Activated naive CD4-positive, alpha-beta T cell treated with anti-CD3 and anti-CD28 coated beads, Interleukin-2, amount 50 U/mL, for 16 hours (primary cell): ENCODE results near the gene MAD1L1.

ENCODE experiments used
- DNase-seq: peaks from one replicate; pipeline ENCODE4 v3.0.0-alpha.2; 2020

Gene MAD1L1

DNA sequence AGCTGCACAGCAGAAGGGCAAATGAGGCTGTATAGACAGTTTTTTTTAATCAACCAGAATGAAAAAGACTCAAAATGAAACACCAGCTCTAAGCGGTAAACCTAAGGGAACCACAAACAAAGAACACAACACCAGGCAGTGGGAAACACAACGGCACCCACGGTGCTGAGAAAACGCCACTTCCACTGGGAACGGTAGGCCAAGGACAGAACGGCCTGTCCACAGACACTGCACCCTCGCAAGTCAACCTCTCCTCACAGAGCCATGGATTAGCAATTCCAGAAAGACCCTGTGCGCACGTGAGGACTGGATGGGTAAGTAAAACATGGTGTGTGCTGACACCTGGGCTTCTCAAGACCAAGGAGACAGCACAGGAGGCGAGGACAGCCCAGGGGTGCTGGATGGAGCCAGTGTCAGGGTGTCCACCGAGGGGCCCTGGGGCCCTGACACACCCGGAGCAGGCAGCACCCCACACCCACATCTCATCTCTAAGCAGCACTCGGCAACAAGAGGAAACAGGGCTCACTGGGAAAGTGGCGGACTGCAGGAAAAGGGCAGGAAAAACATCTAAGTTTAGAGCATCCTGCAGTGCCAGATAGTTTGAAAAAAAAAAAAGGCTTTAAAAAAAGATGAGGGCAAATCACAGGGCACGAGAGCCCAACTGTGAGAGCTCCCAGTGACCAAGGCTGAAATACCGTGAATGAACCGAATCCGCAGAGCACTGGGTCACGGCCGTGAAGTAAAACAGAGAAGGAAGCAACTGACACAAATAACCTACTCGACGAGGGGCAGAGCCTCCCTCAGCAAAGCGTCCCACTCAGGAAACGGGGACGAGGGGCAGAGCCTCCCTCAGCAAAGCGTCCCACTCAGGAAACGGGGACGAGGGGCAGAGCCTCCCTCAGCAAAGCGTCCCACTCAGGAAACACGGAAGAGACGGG, 120.2 kb downstream of the MAD1L1 start:
- no peak for DNase-seq

DNA sequence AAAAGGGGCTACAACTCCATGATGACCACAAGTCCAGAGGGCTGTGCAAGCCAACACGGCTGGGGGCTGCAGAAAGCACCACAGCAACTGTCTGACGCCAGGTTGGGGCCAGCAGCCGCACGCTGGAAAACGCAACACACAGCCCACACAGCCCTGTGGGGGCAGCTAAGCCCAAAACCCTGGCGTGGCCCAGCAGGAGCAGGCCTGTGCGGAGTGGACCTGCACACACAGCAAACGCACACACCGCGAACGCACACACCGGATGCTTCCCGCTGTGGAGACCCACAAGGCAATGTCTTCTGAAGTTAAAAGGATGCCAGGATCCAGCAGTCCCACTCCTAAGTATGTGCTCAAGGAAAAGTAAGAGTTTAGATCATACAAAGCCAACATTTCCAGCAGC, 121.2 kb downstream of the MAD1L1 start:
- DNase-seq, result no peak

DNA sequence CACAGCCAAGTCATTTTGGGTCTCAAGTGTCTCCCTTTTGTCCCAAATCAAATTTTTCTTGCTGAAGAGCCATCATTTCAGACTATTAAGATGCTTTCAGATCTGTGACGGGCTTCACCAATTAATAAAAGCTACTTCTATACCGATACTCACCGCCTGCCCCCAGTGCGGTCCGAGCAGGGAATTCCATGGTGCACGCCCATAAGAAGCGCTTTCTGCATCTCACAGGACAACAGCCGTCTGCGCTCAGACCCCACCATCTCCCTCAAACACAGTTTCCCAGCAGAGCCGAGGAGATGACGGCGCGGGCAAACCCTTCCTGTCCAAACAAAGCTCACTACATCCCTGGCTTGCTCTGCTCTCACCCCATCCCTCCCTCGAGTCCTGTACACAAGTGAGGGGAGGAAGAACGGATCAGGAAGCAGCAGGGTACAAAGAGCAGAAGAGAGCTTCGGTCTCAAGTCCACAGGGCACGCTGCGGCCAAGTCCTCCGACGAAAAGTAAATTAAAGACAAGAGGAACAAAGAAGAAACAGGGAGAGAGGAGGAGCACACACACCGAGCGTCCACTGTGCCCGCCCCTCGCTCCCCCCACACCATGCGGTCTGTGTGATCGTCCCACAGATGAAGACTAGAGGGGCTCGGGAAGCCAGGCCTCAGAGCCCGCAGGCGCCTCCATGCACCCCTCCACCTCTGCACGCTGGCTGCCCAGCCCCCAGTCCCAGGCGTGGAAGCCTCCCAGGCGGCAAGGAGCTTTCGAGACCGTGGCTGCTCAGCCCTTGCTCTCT, 121.9 kb downstream of the MAD1L1 start:
- DNase-seq, result no peak

DNA sequence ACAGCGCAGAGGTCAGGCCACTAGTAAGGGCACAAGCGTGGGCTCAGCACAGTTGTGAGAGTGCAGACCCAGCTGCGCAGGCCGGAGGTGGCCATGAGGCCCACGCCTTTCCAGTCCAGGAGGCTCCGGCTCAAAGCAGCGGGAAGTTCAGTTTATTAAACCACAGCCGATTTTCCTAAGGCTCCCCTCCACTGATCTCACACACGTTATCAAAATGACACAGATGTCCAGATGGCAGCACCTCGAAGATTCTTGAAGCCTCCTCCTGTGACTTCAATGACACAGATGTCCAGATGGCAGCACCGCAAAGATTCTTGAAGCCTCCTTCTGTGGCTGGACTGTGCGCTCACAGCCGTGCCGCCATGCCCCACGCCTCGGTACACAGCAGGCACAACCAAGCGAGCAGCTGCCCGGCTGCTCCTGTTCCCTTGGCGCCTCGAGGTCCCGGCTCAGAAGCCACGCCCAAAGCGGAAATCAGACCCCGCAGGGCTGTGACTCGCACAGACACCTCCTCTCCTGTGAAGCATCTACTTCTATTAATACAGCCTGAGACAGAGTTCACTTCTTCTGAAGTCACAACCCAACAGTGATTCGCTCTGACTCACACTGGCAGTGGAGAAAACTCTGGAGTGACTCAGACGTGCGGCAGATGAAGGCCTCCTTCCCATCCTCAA, 122.7 kb downstream of the MAD1L1 start:
- DNase-seq, result peak; percentile 71

DNA sequence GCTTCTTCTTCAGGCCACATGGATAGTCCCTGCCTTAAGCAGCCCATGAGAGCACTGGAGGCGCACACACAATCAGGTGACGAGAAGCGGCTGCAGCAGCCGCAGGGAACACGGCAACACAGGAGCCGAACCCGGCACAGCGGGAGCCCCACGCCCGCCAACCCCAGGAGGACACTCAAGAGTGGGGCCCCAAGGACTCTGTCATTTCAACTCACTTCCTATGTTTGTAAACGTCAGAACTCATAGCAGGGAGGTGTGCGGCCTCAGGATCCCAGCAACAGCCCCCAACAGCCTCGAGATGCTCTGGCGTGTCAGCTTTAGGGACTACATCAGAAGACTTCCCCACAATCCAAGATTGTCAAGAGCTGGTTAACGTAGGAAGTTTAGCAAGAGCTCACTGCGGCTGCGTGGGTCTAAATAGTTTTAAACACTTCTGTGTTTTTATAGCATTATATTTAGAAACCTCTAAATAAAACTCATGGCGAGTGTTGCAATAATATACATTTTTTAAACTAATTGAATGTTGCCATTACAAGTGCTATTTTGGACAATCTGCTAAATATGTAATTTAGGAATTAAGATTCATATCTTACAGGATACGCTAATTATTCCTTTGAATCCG, 123.4 kb downstream of the MAD1L1 start:
- no peak for DNase-seq

DNA sequence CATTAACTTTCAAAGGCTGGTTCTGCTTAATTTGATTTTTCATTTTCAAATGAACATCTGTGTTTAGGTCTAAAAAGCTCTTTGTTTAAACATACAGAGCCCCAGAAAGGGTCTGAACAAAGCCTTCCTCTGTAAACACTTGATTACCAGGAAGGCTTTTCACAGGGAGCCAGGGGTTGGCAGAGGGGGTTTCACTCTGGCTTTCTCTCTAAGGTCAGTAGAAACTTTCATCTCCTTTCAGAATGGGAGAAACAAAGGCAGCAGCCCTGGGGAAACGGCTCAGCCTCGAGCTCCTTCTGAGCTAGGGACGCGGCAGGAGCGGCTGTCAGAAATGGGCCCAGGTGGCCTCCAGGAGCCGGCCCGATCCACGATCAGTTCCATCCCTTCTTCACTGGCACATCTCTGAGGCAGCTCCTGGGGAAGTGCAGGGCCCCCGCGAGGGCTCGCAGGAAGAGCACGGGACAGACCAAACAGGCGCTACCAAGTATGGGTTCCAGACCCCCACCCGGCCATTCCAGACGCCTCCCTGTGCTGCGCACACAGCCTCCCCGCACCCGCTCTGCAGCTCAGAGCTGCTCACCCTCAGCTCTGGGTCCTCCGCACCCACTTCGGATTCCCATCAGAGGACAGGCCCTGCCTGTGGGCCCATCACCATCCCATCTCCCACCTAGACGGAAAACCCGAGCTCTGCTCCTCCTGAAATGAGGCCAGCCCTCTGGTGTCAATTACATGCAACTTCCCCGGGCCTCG, 124.1 kb downstream of the MAD1L1 start:
- no peak for DNase-seq

DNA sequence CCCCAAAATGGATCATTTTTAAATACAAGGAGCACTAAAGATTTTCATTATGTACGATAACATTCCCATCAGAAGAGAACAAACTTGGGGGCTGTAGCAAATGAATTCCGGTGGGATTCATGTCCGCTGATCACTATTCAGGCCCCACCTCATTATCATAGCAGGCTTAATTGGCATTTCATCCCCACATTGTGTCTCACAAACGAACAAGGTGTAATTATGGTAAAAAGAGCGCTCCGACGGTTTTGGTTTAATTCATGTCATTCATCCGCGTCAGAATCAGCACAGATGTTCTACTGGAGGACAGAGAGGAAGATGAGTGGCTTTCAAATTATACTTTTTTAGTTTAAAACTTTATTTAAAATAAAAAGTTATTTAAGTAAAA, 124.7 kb downstream of the MAD1L1 start:
- no peak for DNase-seq

DNA sequence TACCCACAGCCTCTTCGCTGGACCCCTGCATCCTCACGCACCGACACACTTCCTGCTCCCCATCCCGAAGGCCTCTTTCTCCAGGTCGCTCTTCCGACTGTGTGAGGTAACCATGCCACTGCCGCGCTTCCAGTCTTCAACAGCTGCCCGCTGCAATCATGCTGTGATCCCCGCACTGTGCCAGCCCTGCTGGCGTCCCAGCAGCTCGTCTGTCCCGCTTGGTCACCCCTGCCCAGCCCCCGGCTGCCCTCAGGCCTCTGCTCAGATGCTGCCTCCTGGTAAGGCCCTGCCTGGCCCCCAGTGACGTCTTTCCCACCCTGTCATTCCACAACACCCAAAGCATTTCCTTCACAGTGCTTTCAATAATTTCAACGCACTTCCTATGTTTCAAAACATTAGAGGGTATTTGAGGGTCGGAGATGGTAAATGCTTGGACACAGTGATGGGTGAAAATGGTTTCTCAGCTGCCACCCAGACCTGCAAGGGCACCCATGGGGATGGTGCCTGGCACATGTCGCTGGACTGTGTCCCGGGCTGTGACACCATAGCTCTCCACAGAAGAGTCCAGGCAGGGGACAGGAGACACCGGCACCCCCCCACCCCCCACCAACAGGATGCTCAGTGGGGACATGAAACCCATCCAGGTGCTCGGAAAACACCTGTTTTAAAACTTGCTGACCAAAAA, 125.2 kb downstream of the MAD1L1 start:
- no peak for DNase-seq

DNA sequence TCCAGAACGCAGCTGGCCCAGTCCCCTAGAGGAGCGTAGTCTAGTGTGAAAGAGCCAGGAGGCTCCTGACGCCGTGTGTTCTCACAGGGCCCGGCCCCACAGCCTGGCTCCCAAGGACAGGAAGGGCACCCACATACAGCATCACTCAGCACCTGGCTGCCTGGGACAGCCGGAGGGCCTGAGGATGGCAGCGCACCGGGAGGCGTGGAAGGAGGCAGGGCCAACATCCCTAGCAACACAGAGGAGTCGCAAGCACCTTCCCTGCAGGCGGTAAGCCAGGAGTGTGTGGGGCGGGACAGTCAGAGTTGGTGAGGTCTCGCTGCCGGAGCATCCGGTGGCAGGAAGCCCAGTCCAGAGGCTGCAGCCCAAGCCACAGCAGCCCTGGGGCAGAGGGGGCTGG, 125.8 kb downstream of the MAD1L1 start:
- no peak for DNase-seq

DNA sequence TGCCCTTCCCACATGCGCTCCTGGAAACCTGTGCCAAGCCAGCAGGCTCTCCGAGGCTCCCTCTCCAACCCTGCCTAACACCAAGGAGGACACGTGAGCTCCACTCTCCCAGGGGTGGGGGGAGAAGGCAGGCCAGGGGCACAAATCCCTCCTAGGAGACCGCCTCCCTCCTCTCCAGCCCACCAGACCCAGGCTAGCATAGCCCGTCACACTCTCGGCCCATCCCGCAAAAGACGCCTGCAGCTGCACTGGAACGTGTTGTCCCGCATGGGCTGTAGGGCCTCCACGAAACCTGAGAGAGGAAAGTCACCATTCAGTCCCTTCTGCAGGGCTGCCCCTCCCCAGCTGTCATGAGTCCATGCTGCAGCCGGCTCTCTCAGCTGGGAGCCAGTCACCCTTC, 126.3 kb downstream of the MAD1L1 start:
- no peak for DNase-seq

DNA sequence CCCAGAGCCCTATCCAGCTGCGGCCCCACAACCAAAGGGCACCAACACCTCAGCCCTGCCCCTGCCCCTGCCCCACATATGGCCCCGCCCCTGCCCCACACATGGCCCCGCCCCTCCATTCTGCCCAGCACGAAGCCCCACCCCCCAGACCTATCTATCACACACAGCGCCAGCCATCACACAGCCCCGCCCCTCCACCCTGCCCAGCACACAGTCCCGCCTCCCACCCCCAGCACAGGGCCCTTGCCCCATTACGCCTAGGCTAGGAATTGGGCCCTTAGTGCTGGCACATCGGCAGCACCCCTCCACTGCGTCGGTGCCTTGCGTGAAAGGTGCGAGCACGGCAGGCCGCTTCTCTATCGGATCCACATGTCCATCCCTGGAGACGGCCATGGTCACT, 126.8 kb downstream of the MAD1L1 start:
- no peak for DNase-seq

DNA sequence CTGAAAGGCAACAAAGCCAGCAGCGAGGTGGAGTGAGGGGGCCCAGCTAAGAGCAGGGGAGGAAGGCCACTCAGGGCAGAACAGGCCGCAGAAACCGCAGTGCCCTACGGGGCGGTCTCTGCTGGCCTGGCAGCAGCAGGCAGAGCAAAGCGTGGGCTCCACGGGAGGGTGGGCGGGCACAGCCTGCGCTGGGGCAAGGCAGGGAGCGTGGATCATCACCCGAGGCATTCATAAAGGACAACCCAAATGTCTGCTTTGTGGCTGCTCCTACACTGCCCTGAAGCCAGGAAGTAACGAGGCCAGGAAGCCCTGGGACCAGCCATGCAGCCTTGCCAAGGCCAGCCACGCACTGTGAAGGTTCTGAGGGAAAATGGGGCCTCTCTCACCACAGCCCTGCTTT, 127.5 kb downstream of the MAD1L1 start:
- DNase-seq, result no peak

DNA sequence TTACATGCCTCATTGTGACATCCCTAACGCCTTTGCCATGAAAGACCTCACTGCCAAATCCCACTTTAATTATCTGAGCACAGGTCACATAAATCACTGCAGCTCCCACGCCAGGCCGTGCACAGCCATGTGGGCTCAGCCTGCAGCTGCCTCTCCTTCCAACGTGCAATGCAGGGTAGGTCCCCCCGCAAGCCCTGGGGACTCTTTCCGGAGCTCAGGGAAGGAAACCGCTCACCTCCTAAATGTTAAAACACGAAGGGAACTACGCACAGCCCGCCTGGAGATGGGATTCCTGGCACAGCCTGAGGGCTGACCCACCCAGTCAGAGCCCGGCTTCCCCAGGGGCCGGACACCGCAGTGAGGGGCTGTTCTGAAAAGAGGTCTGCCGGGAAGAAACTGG, 128.0 kb downstream of the MAD1L1 start:
- DNase-seq, result no peak

DNA sequence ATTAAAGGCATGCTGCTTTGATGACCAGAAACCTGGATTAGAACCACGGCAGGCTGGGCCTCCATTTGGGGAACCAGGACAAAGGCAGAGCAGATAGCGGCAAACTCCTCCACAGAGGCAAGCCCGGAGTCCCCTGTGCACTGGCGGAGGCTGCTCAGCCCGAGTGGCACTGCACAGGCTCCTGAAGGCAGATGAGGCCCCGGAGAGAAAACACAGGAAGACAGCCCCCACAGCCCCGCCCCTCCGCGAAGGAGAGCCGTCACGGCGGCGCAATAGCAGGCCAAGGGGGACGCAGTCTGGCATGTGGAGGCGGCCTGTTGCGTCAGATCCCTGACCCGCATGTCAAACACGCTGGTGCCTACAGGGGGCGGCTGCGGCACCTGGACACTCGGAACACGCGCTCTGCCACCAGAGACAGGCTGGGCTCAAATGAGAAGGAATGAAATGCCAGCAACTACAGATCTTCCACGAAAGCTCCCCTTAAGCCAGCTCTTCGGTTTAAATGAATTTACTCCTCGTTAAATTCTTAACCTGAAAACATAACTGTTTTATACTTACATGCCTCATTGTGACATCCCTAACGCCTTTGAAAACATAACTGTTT, 128.5 kb downstream of the MAD1L1 start:
- DNase-seq, result peak; percentile 80

DNA sequence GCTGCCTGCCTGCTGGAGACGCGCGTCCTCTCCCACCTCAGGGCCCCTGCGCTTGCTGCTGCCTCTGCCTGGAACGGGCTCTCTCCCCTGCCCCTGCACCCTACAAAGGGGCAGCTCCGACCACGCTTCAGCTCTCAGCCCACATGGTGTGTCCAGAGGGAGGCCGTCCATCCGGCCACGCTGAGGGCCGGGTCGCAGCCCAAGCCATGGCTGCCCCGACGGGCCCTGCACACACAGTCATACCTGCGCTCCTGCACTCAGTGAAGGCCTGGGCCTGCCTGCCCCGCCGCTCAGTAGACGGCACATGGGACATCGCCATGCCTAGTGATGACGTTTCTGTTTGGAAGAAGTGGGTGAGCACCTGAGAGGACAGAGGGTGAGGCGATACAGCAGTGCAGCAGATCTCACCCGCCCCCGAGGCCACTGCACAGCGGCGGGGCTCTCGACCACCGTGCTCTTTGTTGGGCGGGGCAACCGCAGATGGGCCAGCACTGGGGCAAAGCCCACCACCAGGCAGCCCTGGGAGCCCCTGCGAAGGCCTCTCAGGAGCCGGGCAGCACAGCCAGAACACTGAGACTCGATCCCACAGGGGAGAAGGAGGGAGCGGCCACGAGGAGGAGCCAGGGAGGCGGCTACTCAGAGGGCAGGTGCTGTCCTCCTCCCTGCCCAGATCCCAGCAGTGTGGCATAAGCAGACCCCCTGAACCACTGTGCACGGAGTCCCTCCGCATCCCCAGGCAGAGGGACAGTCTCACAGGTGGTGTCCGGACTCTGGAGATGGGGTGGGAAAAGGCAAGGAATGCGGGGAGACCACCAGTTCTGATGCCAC, 129.5 kb downstream of the MAD1L1 start:
- no peak for DNase-seq

DNA sequence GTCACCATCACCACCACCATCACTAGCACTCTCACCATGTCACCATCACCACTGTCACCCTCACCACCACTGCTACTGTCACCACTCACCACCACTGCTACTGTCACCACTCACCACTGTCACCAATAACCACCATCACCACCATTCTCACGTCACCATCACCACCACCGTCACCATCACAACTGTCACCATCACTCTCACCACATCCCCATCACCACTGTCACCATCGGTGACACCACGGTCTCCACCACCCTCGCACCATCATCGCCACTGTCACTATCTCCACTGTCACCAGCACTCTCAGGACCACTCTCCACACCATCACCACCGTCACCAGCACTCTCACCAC, 130.4 kb downstream of the MAD1L1 start:
- no peak for DNase-seq

DNA sequence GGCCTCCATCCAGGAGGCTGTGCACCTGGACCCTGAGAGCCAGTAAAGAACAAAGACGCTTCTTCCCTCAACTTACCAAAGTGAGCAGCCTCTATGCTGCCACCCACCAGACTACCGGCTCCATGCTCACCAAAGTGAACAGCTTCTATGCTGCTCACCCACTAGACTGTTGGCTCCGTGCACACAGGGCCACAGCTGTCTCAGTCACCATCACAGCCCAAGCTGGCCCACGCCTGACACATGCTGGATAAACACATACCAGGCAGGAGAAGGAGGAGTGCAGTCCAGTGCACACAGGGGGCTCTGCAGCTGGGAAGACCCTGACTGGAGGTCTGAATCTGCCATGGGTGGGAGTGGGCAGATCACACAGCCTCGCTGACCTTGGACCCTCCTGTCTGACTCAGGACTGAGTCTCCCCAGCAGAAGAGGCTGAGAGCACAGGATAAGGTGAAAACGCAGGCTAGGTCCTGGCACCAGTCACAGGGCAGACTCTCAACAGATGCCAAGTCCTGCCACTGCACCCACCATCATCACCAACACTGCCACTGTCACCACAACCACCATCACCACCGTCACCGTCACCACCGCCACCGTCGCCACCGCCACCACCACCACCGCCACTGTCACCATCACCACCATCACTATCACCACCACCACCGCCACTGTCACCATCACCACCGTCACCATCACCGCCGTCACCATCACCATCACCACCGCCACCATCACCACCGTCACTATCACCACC, 130.9 kb downstream of the MAD1L1 start:
- no peak for DNase-seq

DNA sequence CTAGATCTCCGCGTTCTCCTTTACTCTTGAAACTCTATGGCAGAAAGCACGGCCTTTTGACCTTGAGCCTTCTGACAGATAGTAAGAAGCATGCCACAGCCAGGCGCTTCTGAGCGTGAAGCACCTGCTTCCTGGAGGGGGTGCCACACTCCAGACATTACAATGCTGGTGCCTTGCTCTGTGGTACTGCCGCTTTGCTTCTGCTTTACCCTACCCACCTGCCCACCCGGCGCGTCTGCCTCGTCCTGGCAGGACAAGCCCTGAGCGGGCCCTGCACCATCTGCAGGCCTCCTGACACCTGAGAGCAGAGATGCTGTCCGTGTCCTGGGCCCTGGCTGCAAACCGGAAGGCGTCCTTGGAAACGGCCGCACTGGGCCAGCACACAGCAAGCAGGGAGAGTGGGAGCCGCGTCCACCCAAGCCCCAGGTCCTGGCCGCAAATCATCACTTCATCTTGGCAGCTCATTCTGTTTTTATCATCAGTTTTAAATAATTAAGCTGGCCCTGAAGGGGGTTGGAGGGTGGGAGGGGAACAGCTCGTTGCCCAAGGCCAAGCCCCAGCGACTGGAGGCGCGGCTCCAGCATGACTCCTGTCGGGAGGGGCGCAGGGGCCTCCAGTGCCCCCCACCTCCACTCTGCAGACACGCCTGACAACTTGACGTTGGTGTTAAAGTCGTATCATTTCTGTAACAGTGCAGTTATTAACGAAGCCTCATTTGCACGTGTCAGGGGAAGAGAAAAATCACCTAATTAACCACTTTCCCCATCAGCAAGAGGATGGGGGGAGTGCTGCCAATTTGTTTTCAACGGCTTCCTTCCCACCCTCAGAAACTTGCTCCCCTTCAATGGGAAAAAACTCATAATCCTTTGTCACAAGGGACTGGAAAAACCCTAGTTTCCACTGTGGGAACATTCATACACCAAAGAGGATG, 132.2 kb downstream of the MAD1L1 start:
- peak; percentile 24 for DNase-seq
